GM12891 (cell line): Measurements from ENCODE around the gene BCAS1.

Experiments used
- DNase-seq: peaks from one replicate; pipeline ENCODE4 v3.0.0; 2011; ENCODE audit warnings: low spot score; ENCODE audit not compliant: insufficient read length
- FAIRE-seq: peaks from 2 replicates; lab custom pipeline; 2011; peaks lifted over from hg19 to GRCh38; lab: Jason Lieb, UNC
- PAX5 ChIP-seq: IDR thresholded peaks from 2 replicates; pipeline ENCODE4 v1.6.1; 2011; ENCODE audit warnings: low read length, moderate library complexity, mild to moderate bottlenecking; ENCODE audit not compliant: insufficient read depth, severe bottlenecking
- POLR2A ChIP-seq: IDR thresholded peaks from 2 replicates; pipeline ENCODE4 v1.6.1; 2011; ENCODE audit warnings: low read depth, low read length, control low read depth
- POLR2AphosphoS5 ChIP-seq: IDR thresholded peaks from 2 replicates; pipeline ENCODE4 v1.6.1; 2011; ENCODE audit warnings: low read depth, low read length, control low read depth
- POU2F2 ChIP-seq: IDR thresholded peaks from 2 replicates; pipeline ENCODE4 v1.6.1; 2011; ENCODE audit warnings: low read depth, mild to moderate bottlenecking, control low read depth, low read length, moderate library complexity
- SPI1 ChIP-seq: IDR thresholded peaks from 2 replicates; pipeline ENCODE4 v1.6.1; 2011; ENCODE audit warnings: low read depth, low read length, control low read depth
- TAF1 ChIP-seq: IDR thresholded peaks from 2 replicates; pipeline ENCODE4 v1.6.1; 2011; ENCODE audit warnings: low read depth, low read length, control low read depth

The BCAS1 gene

GRCh38 chr20:53905019-53905819, 165.2 kb downstream of the BCAS1 start:
- TF ChIP-seq POLR2AphosphoS5: no peak; the same call in 1 of the 2 replicates
- FAIRE-seq: no peak
- DNase-seq: no peak

GRCh38 chr20:53904261-53904660, 166.1 kb downstream of the BCAS1 start:
- no peak for DNase-seq
- no peak for FAIRE-seq
- TF ChIP-seq SPI1 (no peak), TAF1 (no peak), POU2F2 (no peak), POLR2A (no peak), POLR2AphosphoS5 (no peak), PAX5 (no peak)

GRCh38 chr20:53903652-53903987, 166.8 kb downstream of the BCAS1 start:
- no peak for FAIRE-seq
- DNase-seq: no peak

GRCh38 chr20:53902968-53903651, 167.3 kb downstream of the BCAS1 start:
- FAIRE-seq (no peak), DNase-seq (no peak)
- TF ChIP-seq POLR2A (no peak), POLR2AphosphoS5 (no peak), TAF1 (no peak), PAX5 (no peak), SPI1 (no peak), POU2F2 (no peak)

More at GRCh38 chr20:53903652-53903987, 166.8 kb downstream of the BCAS1 start:
- TF ChIP-seq PAX5 (no peak), POU2F2 (no peak), SPI1 (no peak), POLR2AphosphoS5 (no peak), POLR2A (no peak), TAF1 (no peak)

GRCh38 chr20:53901497-53902096, 168.8 kb downstream of the BCAS1 start:
- TF ChIP-seq POLR2AphosphoS5: no peak
- no peak for TF ChIP-seq POLR2A
- no peak for TF ChIP-seq TAF1
- no peak for TF ChIP-seq PAX5
- no peak for TF ChIP-seq SPI1
- TF ChIP-seq POU2F2: no peak
- FAIRE-seq (no peak), DNase-seq (no peak)

- DNase-seq: no peak
- FAIRE-seq: no peak
- TF ChIP-seq POLR2AphosphoS5 (no peak), PAX5 (no peak), POLR2A (no peak), SPI1 (no peak), TAF1 (no peak), POU2F2 (no peak)
Measured at GRCh38 chr20:53901064-53901463, 169.3 kb downstream of the BCAS1 start.

- no peak for DNase-seq
- TF ChIP-seq TAF1: no peak
- no peak for TF ChIP-seq SPI1
- TF ChIP-seq POU2F2: no peak
- no peak for TF ChIP-seq POLR2AphosphoS5
- no peak for TF ChIP-seq PAX5
- no peak for TF ChIP-seq POLR2A
- no peak for FAIRE-seq
Measured at GRCh38 chr20:53900380-53900999, 169.9 kb downstream of the BCAS1 start.

- DNase-seq (no peak), FAIRE-seq (peak; percentile 85)
- TF ChIP-seq SPI1 (peak; percentile 77), TAF1 (peak; percentile 29; the same call in 1 of the 2 replicates), POLR2A (no peak)
Measured at GRCh38 chr20:53899351-53900167, 170.8 kb downstream of the BCAS1 start.

GRCh38 chr20:53898556-53898931, 171.8 kb downstream of the BCAS1 start:
- no peak for FAIRE-seq
- TF ChIP-seq POLR2A (no peak), POU2F2 (no peak), TAF1 (no peak), PAX5 (no peak), SPI1 (no peak), POLR2AphosphoS5 (no peak)
- no peak for DNase-seq
